ENCODE results near the gene STXBP4.

DNA sequence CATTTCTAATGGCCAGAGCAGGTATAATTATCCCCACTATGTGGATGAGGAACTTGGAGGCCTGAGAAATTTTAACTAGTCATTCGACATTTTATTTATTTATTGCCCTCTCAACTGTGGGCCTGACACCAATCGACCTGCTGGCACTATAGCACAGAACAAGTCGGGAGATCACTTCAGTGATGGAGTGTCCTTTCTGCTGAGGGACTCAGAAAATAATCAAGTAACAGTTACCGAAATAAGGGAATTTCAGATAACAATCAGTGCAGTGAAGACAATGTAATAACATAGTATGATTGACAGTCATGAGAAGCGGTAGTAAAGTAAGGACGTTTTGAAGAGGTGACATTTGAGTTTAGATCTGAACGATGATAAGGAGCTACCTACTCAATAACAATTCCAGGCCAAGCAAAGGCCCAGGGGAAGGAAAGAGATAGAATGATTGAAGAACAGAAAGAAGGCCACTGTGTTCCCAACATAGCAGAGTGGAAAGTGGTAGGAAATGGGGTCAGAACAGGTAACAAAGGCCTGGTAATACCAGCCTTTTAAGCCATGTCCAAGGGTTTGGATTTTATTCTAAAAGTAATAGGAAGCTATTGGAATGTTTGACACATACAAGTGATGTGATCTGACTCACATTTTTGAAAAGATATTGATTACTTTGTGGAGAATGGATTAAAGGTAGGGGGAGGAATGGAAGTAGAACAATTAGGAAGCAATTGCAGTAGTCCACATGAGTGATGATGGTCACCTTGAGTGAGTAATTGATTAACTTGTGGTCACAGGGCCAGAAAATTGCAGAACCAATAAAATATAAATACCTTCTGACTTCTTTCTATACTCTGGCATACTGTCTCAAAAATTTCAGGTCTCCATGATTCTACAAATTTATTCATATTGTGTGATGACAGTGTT, 1.4 kb downstream of the STXBP4 start:
- TF ChIP-seq CTCF (IDR thresholded peaks at IDR 0.05; ENCODE audit: low read length) (no peak), EZH2 (optimal IDR thresholded peaks at IDR 0.05; ENCODE audit: low read depth, low read length) (no peak), EZH2phosphoT487 (IDR thresholded peaks at IDR 0.05; ENCODE audit: low read length) (no peak)

Data from MM.1S (cell line).